Activated T-helper 1 cell treated with anti-CD3 and anti-CD28 coated beads, Interleukin-12 subunit alpha, Interleukin-12 subunit beta, Interleukin-2, Interleukin-4 antibody, amounts not matched to agents 30 ng/mL and 10 ng/mL and 1 ng/mL, durations not matched to agents 14 hours and 24 hours and 36 hours (primary cell): ENCODE results near the gene ZBTB3. TPM values are rescaled to one million over a fixed set of nuclear protein-coding genes. Genes with fewer than 3 reads are reported as not detected.
"Not testable (repeated sequence)": the region's sequence is repeated elsewhere in the genome, so short reads cannot be mapped to it uniquely, and the experiment has no call there.

Source experiments
- DNase-seq: peaks from one replicate; pipeline ENCODE4 v3.0.0; 2021; ENCODE audit warnings: low spot score
- H3K27ac Mint-ChIP-seq: one replicate; pipeline ENCODE4 v1.8.0; 2021; ENCODE audit warnings: mild to moderate bottlenecking, mixed read lengths
- H3K27me3 Mint-ChIP-seq: one replicate; pipeline ENCODE4 v1.8.0; 2022; ENCODE audit warnings: mild to moderate bottlenecking, moderate library complexity, mixed read lengths; ENCODE audit not compliant: insufficient read depth
- H3K36me3 Mint-ChIP-seq: one replicate; pipeline ENCODE4 v1.8.0; 2021; ENCODE audit warnings: low read depth, mixed read lengths
- H3K4me1 Mint-ChIP-seq: one replicate; pipeline ENCODE4 v1.8.0; 2021; ENCODE audit warnings: low read depth, mixed read lengths
- H3K4me3 Mint-ChIP-seq: one replicate; pipeline ENCODE4 v1.8.0; 2021; ENCODE audit warnings: mild to moderate bottlenecking, moderate library complexity, mixed read lengths
- H3K9me3 Mint-ChIP-seq: one replicate; pipeline ENCODE4 v1.8.0; 2021; ENCODE audit warnings: mixed read lengths
- intact Hi-C: fragments of 100-400 bp; cut with micrococcal nuclease; formaldehyde crosslinking; loops from one replicate; pipeline ENCODE4 v1.15.1; 2024
- total RNA-seq: library from RNA; stranded (reverse); gene quantifications from 2 replicates; pipeline ENCODE4 v1.2.3, GENCODE V29; 2022

The ZBTB3 gene
- total RNA-seq, 1 donor from 2014 or later: 8.7 TPM

DNA sequence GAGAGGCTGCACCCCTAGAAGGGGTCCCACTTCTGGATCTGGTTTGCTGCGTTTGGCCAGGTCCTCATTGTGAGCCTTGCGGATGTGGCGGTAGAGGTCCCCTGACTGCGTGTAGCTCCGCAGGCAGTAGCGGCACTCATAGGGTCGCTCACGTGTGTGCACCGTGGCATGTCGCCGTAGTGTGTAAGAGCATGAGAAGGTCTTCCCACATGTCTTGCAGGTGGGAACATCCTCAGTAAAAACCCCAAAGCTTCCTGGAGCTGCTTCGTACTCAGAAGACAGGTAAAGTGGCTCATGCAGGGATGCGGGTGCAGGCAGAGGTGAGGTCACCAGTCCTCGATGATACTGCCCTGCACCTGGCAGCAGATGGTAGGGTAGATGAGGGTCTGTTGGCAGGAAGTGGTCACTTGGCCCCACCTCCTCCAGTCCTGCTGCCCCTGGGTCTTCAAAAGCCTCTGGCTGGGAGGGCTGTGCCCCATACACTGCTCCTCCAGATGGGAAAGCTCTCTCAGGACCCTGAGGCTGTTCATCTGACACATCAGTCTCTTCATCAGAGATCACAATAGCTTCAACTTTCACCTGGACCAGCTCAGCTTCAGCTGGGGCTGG is 1.7 kb downstream of the ZBTB3 start:
- peak overlapping the region; percentile 5 for H3K4me3 Mint-ChIP-seq
- H3K36me3 Mint-ChIP-seq: peaks cover 8% of the 10 kb centered on the region
- H3K27ac Mint-ChIP-seq: no peak overlapping the region
- intact Hi-C loops: loop anchor here (5.0 kb wide), 1 partner anchor 140 kb away; the partner anchor contains the start of genes EML3 and ROM1
- no peaks in the 10 kb centered on the region for H3K9me3 Mint-ChIP-seq
- no peaks in the 10 kb centered on the region for H3K27me3 Mint-ChIP-seq
- DNase-seq: no peak
- H3K4me1 Mint-ChIP-seq: peaks cover 12% of the 10 kb centered on the region

DNA sequence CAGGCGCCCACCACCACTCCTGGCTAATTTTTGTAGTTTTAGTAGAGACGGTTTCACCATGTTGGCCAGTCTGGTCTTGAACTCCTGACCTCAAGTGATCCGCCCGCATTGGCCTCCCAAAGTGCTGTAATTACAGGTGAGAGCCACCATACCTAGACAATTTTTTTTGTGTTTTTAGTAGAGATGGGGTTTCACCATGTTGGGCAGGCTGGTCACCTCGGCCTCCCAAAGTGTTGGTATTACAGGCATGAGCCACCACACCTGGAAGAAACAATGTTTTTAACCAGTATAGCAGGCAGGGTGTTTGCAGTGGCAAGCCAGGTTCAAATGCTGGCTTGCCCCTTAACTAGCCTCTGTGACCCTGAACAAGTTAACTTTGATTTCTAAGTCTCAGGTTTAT is 4.0 kb downstream of the ZBTB3 start:
- intact Hi-C loops: loop anchor here (5.0 kb wide), 1 partner anchor 138 kb away; the partner anchor contains the start of genes EML3 and ROM1
- peaks cover 12% of the 10 kb centered on the region for H3K4me1 Mint-ChIP-seq
- not testable (repeated sequence) for H3K9me3 Mint-ChIP-seq, H3K4me3 Mint-ChIP-seq, H3K36me3 Mint-ChIP-seq, DNase-seq, H3K27me3 Mint-ChIP-seq, H3K27ac Mint-ChIP-seq

DNA sequence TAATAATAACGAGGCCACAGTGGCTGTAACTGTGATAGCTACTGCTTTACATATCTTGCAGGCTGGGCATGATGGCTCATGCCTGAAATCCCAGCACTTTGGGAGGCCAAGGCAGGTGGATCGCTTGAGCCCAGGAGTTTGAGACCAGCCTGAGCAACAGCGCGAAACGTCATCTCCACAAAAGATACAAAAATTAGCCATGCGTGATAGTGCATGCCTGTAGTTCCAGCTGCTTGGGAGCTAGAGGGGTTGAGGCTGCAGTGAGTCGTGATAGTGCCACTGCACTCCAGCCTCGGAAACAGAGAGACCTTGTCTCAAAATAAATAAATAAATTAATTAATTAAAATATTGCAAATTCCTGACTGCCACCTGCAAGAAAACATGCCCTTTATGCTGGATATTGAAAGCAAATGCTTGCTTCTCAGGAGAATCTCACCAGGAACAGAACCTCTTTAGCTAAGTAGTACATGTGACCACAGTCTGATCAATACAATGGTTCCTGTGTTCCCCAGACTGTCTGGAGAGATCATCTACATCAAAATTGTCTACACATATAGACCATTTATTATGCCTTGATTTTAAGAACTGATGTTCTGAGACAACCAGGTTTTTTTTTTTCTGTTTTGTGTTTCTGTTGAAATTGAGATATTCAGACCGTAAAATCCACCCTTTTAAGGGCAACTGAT is 6.3 kb downstream of the ZBTB3 start:
- Mint-ChIP-seq H3K27ac (no peak overlapping the region), H3K4me1 (peaks cover 2% of the 10 kb centered on the region), H3K4me3 (no peak overlapping the region), H3K36me3 (peaks cover 8% of the 10 kb centered on the region), H3K27me3 (no peaks in the 10 kb centered on the region), H3K9me3 (no peaks in the 10 kb centered on the region)
- DNase-seq: no peak
- intact Hi-C loops: no loop called here

DNA sequence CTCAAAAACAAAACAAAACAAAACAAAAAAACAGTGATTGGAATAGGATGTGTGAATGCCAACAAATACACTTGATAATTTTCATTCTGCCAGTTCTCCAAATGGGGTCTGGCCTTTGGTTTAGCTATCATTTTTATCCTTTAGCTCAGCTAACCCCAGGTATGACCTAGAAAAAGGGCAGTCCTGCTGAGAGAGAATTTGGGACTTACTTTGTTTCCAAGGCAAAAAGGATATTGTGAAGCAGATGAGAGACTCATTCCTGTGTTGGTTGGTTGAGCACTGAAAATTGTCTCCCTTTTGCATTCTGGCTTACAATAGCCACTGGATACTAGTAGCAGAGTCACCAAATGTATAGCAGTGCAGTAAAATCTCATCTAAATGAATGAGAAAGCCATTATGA is 16.8 kb downstream of the ZBTB3 start:
- no peak overlapping the region for H3K27ac Mint-ChIP-seq
- no peaks in the 10 kb centered on the region for H3K9me3 Mint-ChIP-seq
- no peak overlapping the region for H3K4me3 Mint-ChIP-seq
- H3K27me3 Mint-ChIP-seq: no peaks in the 10 kb centered on the region
- H3K36me3 Mint-ChIP-seq: peaks cover 22% of the 10 kb centered on the region
- peaks cover 7% of the 10 kb centered on the region for H3K4me1 Mint-ChIP-seq
- intact Hi-C loops: no loop called here
- DNase-seq: no peak

DNA sequence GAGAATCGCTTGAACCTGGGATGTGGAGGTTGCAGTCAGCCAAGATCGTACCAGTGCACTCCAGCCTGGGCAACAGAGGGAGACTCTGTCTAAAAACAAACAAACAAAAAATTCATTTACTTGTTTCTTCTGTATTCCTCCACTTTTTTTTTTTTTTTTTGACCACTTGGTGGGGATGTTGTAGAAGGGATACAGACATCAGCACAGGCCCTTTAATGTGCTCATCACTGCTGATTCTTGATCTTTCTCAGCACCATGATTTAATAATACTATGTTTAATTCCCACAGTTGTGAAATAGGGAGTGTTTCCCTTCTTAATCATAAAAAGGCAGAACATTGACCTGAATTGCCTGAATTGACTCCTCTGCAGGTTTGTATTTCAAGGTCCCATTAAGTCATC is 21.1 kb downstream of the ZBTB3 start:
- Mint-ChIP-seq H3K36me3 (peaks cover 17% of the 10 kb centered on the region), H3K4me1 (peaks cover 15% of the 10 kb centered on the region), H3K27ac (peak overlapping the region; percentile 40), H3K27me3 (no peaks in the 10 kb centered on the region), H3K4me3 (no peak overlapping the region), H3K9me3 (no peaks in the 10 kb centered on the region)
- DNase-seq: no peak
- intact Hi-C loops: loop anchor here (1.0 kb wide), 1 partner anchor 20 kb away; no protein-coding TSS in a partner anchor

DNA sequence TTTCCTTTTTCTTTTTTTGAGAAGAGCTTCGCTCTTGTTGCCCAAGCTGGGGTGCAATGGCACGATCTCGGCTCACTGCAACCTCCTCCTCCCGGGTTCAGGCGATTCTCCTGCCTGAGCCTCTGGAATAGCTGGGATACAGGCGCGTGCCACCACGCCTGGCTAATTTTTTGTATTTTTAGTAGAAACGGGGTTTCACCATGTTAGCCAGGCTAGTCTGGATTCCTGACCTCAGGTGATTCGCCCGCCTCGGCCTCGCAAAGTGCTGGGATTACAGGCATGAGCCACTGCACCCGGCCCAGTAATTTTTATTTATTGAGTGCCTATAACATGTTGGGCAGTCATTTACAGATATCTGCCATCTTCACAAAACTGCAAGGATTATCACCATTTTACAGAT is 23.9 kb downstream of the ZBTB3 start:
- H3K9me3 Mint-ChIP-seq, DNase-seq, H3K27me3 Mint-ChIP-seq, H3K27ac Mint-ChIP-seq, intact Hi-C loops: not testable (repeated sequence)
- peaks cover 23% of the 10 kb centered on the region for H3K4me1 Mint-ChIP-seq
- peak overlapping the region; percentile 91 for H3K4me3 Mint-ChIP-seq
- peaks cover 25% of the 10 kb centered on the region for H3K36me3 Mint-ChIP-seq

DNA sequence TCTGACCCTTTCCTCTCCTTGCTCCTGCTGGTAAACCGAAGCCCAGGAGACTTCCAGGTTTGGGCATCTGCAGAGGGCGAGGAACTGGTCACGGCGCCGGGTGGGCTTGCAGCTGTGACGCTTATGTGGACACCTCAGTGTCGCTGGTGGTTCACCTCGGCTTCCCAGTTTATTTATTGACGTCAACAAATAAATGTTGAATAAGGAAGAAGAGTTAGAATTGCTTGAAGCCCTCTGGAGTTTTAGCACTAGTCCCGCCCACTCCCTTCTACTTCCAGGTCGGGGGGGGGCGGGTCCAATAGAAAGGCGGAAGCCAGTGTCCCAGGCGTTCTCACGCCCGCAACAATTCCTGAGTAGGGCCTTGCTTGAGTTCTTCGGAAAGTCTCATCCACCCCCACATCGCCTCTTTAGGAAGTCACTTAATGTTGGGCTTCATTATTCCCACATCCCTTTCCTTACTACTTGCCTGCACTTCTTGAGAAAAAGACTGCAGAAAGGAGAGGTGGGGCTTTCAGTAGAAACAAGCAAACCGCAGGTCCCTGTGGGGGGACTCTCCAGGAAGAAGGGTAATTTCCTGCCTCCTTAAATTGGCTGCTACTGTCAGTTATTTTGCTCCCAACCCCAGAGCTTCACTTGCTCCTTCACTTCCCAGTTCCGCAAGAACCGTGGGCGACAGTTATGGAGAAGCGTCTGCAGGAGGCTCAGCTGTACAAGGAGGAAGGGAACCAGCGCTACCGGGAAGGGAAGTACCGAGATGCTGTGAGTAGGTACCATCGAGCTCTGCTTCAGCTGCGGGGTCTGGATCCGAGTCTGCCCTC is 25.6 kb downstream of the ZBTB3 start, which contains the start of gene TTC9C:
Gene TTC9C, plus strand, starts transcription at position 316 of the 818 bp plus-strand sequence. Its CDS starts 363 bp downstream, at position 679.
- Mint-ChIP-seq H3K27me3 (no peaks in the 10 kb centered on the region), H3K4me1 (peaks cover 39% of the 10 kb centered on the region), H3K36me3 (peaks cover 37% of the 10 kb centered on the region), H3K9me3 (no peaks in the 10 kb centered on the region), H3K4me3 (peak within 1 kb of the TSS; percentile 91), H3K27ac (peak within 1 kb of the TSS; percentile 99)
- intact Hi-C loops: loop anchor here (1.0 to 2.0 kb wide), 6 partner anchors 25 to 152 kb away; partner anchors contain the start of genes POLR2G, SLC3A2, STX5 and TAF6L
- peak; percentile 77 for DNase-seq

DNA sequence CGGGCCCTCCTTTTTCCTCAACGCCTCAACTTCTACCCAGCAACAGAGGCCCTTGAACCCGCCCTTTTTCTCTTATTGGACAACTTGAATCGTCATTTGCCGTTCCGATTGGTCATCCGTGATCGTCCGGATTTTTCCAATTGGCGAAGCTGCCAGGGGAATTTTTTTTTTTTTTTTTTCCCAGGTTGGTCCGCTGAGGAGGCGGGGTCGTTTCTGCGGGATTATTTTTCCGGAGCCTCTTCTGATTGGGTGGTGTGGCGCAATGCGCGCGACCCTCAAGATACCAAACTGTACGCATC is 26.1 kb downstream of the ZBTB3 start:
- intact Hi-C loops: loop anchor here (1.0 to 2.0 kb wide), 16 partner anchors 19 to 153 kb away; partner anchors contain the start of genes C11orf98, CSKMT, GANAB and MTA2
- Mint-ChIP-seq H3K4me1 (peaks cover 39% of the 10 kb centered on the region), H3K27me3 (no peaks in the 10 kb centered on the region), H3K36me3 (peaks cover 37% of the 10 kb centered on the region), H3K27ac (peak overlapping the region; percentile 99), H3K9me3 (no peaks in the 10 kb centered on the region), H3K4me3 (peak overlapping the region; percentile 91)
- DNase-seq: peak; percentile 86

DNA sequence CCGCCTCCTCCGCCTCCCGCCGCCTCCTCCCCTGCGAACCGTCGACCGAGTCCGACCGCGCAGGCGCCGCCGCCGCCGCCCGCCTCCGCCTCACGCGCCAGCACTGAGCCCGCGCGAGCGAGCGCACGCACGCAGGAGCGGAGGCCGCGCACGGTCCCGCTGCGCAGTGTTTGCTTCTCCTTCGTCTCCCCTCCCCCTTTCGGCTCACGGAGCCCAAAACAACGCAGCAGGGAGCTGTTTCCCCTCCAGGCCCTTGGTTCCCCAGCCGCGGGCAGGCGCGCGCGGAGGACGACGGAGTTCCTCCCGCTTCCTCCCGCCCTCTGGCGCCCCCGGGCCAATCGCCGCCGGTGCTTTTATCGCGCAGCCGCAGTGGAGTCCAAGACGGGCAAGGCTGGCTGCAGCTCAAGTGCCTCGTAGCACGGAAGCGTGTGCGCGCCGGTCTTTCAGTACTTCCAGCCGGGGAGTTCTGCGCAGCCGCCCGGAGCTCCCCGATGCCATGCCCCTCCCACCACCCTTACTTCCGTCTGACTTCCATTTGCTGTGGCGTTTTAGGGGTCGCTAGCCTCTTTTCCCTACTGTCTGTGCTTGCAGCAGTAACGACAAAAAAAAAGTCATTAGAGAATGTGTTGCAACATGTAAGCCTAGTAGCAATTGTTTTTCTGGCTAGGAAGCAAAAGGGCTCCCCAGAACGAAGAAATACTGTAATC is 26.6 kb downstream of the ZBTB3 start, which contains the start of gene HNRNPUL2:
Gene HNRNPUL2, minus strand, starts transcription at position 293 of the 707 bp plus-strand sequence. CDS start 301 bp downstream, outside the sequence.
- peak within 1 kb of the TSS; percentile 91 for H3K4me3 Mint-ChIP-seq
- H3K27ac Mint-ChIP-seq: peak within 1 kb of the TSS; percentile 99
- peaks cover 43% of the 10 kb centered on the region for H3K4me1 Mint-ChIP-seq
- no peaks in the 10 kb centered on the region for H3K27me3 Mint-ChIP-seq
- H3K36me3 Mint-ChIP-seq: peaks cover 41% of the 10 kb centered on the region
- H3K9me3 Mint-ChIP-seq: no peaks in the 10 kb centered on the region
- DNase-seq: peak; percentile 99
- intact Hi-C loops: loop anchor here (1.0 kb wide), 10 partner anchors 18 to 136 kb away; partner anchors contain the start of genes C11orf98, CSKMT, GANAB and MTA2

DNA sequence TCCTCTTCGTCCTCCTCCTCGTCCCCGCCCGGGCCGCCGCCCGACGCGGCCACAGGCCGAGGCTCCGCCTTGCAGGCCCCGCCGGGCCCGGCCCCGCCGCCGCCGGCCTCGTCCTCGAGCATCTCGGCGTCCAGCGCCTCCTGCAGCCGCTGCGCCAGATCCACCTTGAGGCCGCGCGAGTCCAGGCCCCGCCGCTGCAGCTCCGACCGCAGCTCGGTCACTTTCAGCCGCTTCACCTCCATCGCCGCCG is 27.1 kb downstream of the ZBTB3 start:
- H3K9me3 Mint-ChIP-seq: no peaks in the 10 kb centered on the region
- peaks cover 48% of the 10 kb centered on the region for H3K4me1 Mint-ChIP-seq
- H3K36me3 Mint-ChIP-seq: peaks cover 46% of the 10 kb centered on the region
- no peaks in the 10 kb centered on the region for H3K27me3 Mint-ChIP-seq
- peak overlapping the region; percentile 91 for H3K4me3 Mint-ChIP-seq
- DNase-seq: no peak
- intact Hi-C loops: loop anchor here (1.0 kb wide), 10 partner anchors 18 to 136 kb away; partner anchors contain the start of genes C11orf98, CSKMT, GANAB and MTA2
- peak overlapping the region; percentile 99 for H3K27ac Mint-ChIP-seq

DNA sequence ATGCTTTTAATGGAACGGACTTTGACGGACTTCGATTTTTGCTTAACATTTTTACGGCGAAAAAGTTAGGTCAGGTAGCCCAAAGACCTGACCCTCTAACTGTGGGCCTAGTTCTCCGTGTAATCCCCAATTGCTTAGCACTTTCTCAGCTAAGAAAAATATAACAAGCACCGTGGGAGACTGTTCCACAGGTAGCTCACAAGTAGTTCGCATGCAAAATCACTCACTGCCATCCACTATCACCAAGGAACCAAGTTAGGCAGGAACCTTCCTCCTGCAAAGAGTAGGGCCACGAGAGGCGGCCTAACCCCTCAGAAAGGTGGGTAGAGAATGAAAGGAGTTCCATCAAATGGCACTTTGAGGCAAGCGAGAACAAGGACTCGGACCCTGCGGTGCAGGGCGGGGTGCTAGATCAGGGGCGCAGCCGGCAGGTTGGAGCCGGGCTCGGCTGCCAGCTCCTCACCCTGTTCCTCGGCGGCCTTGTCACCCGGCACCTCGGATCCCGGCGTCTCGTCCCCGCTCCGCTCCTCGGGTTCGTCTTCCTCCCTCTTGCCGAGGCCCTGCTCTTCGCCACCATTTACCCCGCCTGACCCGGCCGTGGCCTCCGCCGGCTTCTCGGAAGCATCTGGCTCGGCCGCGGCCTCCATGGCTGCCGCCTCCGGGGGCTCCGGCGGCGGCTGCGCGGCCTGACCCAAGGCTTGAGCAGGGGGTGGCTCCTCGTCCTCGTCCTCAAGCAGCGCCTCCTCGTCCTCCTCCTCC is 27.6 kb downstream of the ZBTB3 start:
- intact Hi-C loops: no loop called here
- peaks cover 51% of the 10 kb centered on the region for H3K36me3 Mint-ChIP-seq
- H3K27ac Mint-ChIP-seq: peak overlapping the region; percentile 80
- peaks cover 53% of the 10 kb centered on the region for H3K4me1 Mint-ChIP-seq
- H3K27me3 Mint-ChIP-seq: no peaks in the 10 kb centered on the region
- DNase-seq: no peak
- H3K9me3 Mint-ChIP-seq: no peaks in the 10 kb centered on the region
- peak overlapping the region; percentile 91 for H3K4me3 Mint-ChIP-seq

DNA sequence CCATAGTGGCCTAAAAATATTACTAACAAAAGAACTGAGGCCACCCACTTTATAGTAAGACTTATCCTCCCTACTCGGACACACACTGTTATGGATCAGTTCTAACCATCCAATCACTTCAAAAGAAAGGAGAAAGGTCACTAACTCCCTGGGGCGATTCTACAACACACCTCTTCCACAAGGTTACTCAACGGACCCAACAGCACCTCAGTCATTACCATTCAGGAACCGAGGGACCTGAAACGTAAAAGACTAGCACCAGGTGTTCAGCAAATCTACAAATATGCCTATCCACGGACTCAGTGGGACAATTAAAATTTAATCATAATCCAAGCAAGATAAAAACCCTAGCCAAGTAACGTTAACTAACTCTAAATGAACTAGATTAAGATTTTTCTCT is 28.3 kb downstream of the ZBTB3 start:
- Mint-ChIP-seq H3K4me1 (peaks cover 59% of the 10 kb centered on the region), H3K36me3 (peaks cover 55% of the 10 kb centered on the region), H3K4me3 (peak overlapping the region; percentile 91), H3K27me3 (no peaks in the 10 kb centered on the region), H3K9me3 (no peaks in the 10 kb centered on the region), H3K27ac (peak overlapping the region; percentile 80)
- intact Hi-C loops: loop anchor here (1.0 kb wide), 1 partner anchor 85 kb away; no protein-coding TSS in a partner anchor
- DNase-seq: no peak
